ENCODE results near the gene TCP11L2. TPM values are rescaled to one million over a fixed set of nuclear protein-coding genes. Genes with fewer than 3 reads are reported as not detected.

The TCP11L2 gene
- total RNA-seq, 1 donor from 2014 or later = 7.8 TPM

DNA sequence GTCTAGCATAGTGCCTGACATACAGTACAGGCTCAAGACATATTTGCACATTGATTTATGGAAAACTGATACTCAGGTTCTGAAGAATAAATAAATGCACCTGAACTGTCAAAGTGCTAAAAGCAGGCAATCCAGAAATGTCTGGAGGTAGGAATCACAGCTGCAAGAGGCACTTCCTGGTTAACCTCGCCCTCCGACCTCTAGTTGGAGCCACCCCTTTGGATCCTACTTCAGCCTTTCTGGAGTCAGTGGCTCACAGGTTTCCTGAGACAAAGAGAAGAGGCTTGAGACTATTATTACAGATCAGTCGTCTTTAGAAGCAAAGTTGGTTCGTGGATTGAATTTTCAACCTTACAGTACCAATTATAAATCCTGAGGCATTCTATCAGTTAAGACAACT is 13.0 kb downstream of the TCP11L2 start:
- no peaks in the 10 kb centered on the region for H3F3A ChIP-seq (ENCODE audit: low read depth)
- no peaks in the 10 kb centered on the region for H3K27me3 ChIP-seq
- no peak overlapping the region for H3K9ac ChIP-seq
- H3K36me3 ChIP-seq = no peaks in the 10 kb centered on the region
- H3K4me3 Mint-ChIP-seq = no peak overlapping the region
- no peaks in the 10 kb centered on the region for H3K79me2 ChIP-seq (ENCODE audit: low read depth)
- H3K27me3 Mint-ChIP-seq (ENCODE audit: insufficient read depth, low read depth) = peaks cover 4% of the 10 kb centered on the region
- H3K4me1 Mint-ChIP-seq = no peaks in the 10 kb centered on the region
- no peaks in the 10 kb centered on the region for H3K9me3 ChIP-seq (ENCODE audit: low read depth)
- no peak overlapping the region for H3K4me2 ChIP-seq
- no peaks in the 10 kb centered on the region for H4K20me1 ChIP-seq (ENCODE audit: low read depth)
- no peaks in the 10 kb centered on the region for H3K4me1 ChIP-seq
- H2AFZ ChIP-seq (replicated peaks) = peak overlapping the region; percentile 52
- H3K27ac Mint-ChIP-seq = no peak overlapping the region
- H3K4me3 ChIP-seq = no peak overlapping the region
- peaks cover 5% of the 10 kb centered on the region for H3K36me3 Mint-ChIP-seq
- no peak for DNase-seq (ENCODE audit: low spot score)
- H3K27ac ChIP-seq = no peak overlapping the region
- no peaks in the 10 kb centered on the region for H3K9me3 Mint-ChIP-seq
- no peak for TF ChIP-seq CTCF (IDR thresholded peaks at IDR 0.05)
- TF ChIP-seq EZH2 (IDR thresholded peaks at IDR 0.05) = no peak
- TF ChIP-seq EZH2phosphoT487 (IDR thresholded peaks at IDR 0.05) = no peak

DNA sequence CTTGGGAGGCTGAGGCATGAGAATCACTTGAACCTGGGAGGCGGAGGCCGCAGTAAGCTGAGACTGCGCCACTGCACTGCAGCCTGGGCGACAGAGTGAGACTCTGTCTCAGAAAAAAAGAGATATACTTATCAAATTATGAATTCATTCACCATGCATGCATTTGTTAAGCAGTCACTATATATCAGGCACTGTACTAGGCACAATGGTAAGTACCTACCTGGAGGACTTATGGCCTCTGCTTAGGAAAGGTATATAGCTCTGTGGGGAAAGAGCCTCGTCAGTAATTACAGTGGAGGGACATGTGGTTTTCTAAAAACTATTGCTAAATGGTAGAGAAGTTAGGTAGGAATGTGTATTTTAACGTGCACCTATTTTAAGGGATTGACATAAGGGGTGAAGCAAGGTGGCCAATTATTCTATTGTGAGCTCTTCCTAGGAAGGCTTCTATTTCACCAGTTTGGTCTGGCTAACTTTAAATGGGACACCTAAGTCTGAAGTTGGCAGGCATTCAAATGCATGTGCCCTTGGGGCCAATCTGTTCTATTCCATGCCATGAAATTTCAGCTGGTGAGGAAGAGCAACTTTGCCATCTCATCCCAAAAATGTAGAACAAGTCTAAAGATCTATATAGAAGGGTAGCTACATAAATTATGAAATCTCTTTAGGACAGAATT is 15.0 kb downstream of the TCP11L2 start:
- H3K4me1 ChIP-seq = no peaks in the 10 kb centered on the region
- Mint-ChIP-seq H3K36me3 (peaks cover 10% of the 10 kb centered on the region), H3K4me1 (no peaks in the 10 kb centered on the region), H3K9me3 (no peaks in the 10 kb centered on the region), H3K4me3 (no peak overlapping the region), H3K27ac (no peak overlapping the region), H3K27me3 (ENCODE audit: insufficient read depth, low read depth) (peaks cover 2% of the 10 kb centered on the region)
- DNase-seq (ENCODE audit: low spot score) = no peak
- no peaks in the 10 kb centered on the region for H4K20me1 ChIP-seq (ENCODE audit: low read depth)
- H3K4me3 ChIP-seq = no peak overlapping the region
- no peak overlapping the region for H3K27ac ChIP-seq
- TF ChIP-seq EZH2 (IDR thresholded peaks at IDR 0.05) = no peak
- TF ChIP-seq EZH2phosphoT487 (IDR thresholded peaks at IDR 0.05) = no peak
- no peak for TF ChIP-seq CTCF (IDR thresholded peaks at IDR 0.05)
- no peaks in the 10 kb centered on the region for H3K79me2 ChIP-seq (ENCODE audit: low read depth)
- H3K9ac ChIP-seq = no peak overlapping the region
- no peak overlapping the region for H3K4me2 ChIP-seq
- H3K9me3 ChIP-seq (ENCODE audit: low read depth) = no peaks in the 10 kb centered on the region
- no peaks in the 10 kb centered on the region for H3K36me3 ChIP-seq
- H3F3A ChIP-seq (ENCODE audit: low read depth) = no peaks in the 10 kb centered on the region
- H2AFZ ChIP-seq (replicated peaks) = no peak overlapping the region
- H3K27me3 ChIP-seq = no peaks in the 10 kb centered on the region

GRCh38 chr12:106321139-106321850 is 18.8 kb downstream of the TCP11L2 start:
- Histone ChIP-seq H3F3A (ENCODE audit: low read depth) (no peaks in the 10 kb centered on the region), H3K4me1 (no peaks in the 10 kb centered on the region), H3K27ac (no peak overlapping the region), H3K27me3 (no peaks in the 10 kb centered on the region), H3K4me2 (no peak overlapping the region), H3K4me3 (no peak overlapping the region), H3K79me2 (ENCODE audit: low read depth) (no peaks in the 10 kb centered on the region), H2AFZ (replicated peaks) (no peak overlapping the region), H3K9me3 (ENCODE audit: low read depth) (no peaks in the 10 kb centered on the region), H3K36me3 (no peaks in the 10 kb centered on the region), H4K20me1 (ENCODE audit: low read depth) (no peaks in the 10 kb centered on the region), H3K9ac (no peak overlapping the region)
- no peak for DNase-seq (ENCODE audit: low spot score)
- TF ChIP-seq EZH2phosphoT487 (IDR thresholded peaks at IDR 0.05) (no peak), EZH2 (IDR thresholded peaks at IDR 0.05) (no peak), CTCF (IDR thresholded peaks at IDR 0.05) (no peak)
- H3K36me3 Mint-ChIP-seq = peaks cover 13% of the 10 kb centered on the region
- H3K27ac Mint-ChIP-seq = no peak overlapping the region
- H3K4me1 Mint-ChIP-seq = no peaks in the 10 kb centered on the region
- H3K9me3 Mint-ChIP-seq = no peaks in the 10 kb centered on the region
- H3K27me3 Mint-ChIP-seq (ENCODE audit: insufficient read depth, low read depth) = peaks cover 2% of the 10 kb centered on the region
- no peak overlapping the region for H3K4me3 Mint-ChIP-seq

Data from neural progenitor cell (in vitro differentiated cells).